Suppressor macrophage treated with lipopolysaccharide for 1 hour (primary cell): ENCODE data around the gene YOD1.
"Not testable (repeated sequence)": the region's sequence is repeated elsewhere in the genome, so short reads cannot be mapped to it uniquely, and the experiment has no call there.

Experiments used
- DNase-seq, 3 donors: peaks; one replicate each; pipeline ENCODE4 v3.0.0-alpha.2; 2020 to 2022

Gene YOD1

GRCh38 chr1:207048041-207048440 lies 3.0 kb downstream of the YOD1 start:
- no peak for DNase-seq

- no peak for DNase-seq
Measured at GRCh38 chr1:207047505-207047904, 3.5 kb downstream of the YOD1 start.

GRCh38 chr1:207045453-207045852 lies 5.6 kb downstream of the YOD1 start:
- DNase-seq: no peak

DNA sequence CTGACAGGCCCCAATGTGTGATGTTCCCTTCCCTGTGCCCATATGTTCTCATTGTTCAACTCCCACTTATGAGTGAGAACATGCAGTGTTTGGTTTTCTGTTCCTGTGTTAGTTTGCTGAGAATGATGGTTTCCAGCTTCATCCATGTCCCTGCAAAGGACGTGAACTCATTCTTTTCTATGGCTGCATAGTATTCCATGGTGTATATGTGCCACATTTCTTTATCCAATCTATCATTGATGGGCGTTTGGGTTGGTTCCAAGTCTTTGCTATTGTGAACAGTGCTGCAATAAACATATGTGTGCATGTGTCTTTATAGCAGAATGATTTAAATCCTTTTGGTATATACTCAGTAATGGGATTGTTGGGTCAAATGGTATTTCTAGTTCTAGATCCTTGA lies 9.6 kb downstream of the YOD1 start:
- DNase-seq: not testable (repeated sequence)

- no peak for DNase-seq
Measured at GRCh38 chr1:207040181-207040533, 10.9 kb downstream of the YOD1 start.

- no peak for DNase-seq
Measured at GRCh38 chr1:207039380-207040180, 11.4 kb downstream of the YOD1 start.

GRCh38 chr1:207036865-207037264 lies 14.1 kb downstream of the YOD1 start:
- DNase-seq: no peak

GRCh38 chr1:207035877-207036551 lies 15.0 kb downstream of the YOD1 start:
- DNase-seq: no peak

- DNase-seq: peak in 2 of 3 donors; percentile 41 to 57
Measured at GRCh38 chr1:207034998-207035397, 16.0 kb downstream of the YOD1 start.

- DNase-seq: peak in 2 of 3 donors; percentile 47 to 48
Measured at GRCh38 chr1:207034208-207034607, 16.8 kb downstream of the YOD1 start.

GRCh38 chr1:207033302-207033701 lies 17.7 kb downstream of the YOD1 start:
- no peak for DNase-seq

DNA sequence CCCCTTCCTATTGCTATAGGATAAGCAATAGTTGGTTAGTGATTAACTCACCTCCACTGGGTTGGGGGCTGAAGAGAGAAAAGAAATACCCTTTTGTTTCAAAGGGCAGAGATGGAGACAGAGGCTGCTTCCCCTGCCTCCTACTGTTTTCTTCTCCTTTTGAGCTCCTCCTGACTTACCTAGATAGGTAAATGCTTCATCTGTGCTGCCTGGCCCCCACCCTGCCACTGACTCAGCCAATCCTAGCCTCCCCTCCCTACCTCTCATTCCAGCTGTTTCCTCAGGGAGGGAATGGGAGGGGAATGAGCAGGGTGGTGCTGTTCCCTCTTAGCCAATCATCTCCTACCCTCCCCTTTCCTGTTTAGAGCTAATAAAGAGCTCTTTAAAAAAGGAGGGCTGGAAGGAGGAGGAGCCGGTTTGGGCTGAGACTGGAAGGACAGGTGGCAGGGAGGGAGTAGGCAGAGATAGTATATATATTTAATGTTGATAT lies 18.4 kb downstream of the YOD1 start, which contains the start of gene C1orf116:
C1orf116 (minus strand) TSS at position 229 of the 490 bp plus-strand sequence. CDS start 5,158 bp downstream, outside the sequence.
- no peak for DNase-seq

DNA sequence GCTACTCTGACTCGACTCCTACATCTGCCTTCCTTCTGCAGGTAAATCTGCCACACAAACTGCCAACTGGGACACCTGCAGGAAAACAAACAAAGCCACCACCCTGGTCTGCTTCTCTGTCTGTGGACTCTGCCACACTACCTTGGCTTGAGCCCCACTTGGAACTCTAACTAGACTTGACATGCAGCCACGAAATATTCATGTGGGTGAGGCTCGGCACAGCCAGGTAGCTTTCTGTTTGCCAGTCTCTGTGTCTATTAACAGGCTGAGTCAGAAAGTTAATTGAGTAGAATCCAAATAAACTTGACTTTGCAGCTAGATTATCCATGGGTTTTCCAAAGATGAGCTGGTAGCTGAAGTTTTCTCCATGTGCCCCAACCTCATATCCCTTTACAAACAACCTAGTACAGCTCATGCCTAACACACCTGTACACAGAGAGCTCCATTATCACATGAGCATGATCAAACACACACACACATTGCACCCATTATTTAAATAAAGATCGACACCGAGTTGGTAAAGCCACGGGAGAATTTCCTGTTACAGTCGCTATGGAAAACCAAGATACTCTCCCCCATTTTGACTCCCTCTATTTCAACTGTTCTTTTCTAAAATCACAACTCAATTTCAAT lies 19.3 kb downstream of the YOD1 start:
- no peak for DNase-seq

DNA sequence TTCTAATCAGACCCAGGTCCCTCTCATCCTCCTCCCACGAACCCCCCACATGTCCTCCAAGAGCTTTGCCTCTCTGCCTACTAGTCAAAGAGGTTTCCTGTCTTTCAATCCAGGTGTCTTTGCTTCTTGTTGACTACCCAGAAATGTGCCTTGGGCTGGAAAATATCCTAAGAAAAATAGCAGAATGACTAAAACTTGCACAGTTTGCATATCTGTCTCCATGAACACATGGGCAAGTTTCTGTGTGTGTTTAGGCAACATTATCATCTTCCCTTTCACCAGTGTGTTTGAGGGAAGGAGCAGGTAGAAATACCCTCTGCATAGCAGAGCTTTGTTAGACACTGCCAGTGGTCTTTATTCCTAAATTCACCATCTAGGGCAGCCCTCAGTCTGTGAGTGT lies 20.0 kb downstream of the YOD1 start:
- DNase-seq: no peak

DNA sequence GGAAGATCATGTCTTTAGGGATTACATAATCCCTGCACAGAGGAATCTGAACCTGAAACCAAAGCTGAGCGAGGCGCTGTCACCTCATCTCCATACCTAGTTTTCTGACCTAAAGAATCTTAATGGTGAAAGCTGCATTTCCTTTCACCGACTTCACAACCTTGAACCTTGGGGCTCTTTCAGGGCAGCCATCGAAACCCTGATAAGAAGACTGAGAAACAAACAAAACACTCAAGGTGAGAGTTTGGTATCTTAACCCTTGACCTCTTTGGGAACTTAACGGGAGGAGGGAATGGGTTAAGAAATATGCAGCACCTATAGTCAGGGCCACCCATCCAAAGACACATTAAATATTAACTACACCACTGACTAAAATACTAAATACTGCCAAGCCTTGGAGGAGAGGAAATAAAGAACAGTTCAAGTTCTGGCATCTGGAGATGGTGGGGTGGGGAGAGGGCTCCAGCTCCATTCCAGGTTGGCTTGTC lies 20.4 kb downstream of the YOD1 start:
- DNase-seq: no peak

- no peak for DNase-seq
Measured at GRCh38 chr1:207029701-207030521, 21.1 kb downstream of the YOD1 start.

DNA sequence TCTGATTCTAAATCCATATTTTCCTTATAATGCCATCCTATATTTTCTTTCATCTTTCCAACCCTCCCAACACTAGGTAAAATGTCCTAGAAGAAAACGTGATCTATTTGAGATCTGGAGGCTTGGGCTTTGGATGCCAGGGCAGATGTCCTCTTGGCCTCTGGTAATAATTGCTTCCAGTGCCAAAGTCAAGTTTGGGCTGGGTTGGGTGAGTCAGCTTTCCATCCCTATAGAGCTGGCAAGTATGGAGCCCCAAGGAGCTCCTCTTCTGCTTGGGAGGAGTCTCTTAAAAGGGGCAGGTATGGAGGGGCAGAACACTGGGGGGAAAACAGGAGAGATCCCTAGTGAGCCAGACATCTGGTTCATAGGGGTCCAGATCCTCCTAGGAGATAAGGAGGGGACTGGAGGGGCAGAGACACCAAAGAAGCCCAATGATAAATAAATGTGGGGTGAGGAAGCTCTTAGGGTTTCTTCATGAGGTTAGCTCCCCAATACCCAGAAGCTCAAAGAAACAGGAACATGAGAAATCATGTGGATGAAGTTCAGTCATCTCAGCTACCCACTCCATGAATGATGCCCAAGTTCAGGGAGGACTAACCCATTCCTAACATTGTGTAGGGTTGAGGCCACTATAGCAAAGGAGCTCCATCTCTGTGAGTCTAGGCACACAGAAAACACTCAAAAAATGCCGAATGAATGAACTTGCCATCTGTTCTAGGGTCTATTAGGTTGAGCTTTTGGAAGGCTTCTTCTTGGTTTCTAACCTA lies 21.9 kb downstream of the YOD1 start:
- DNase-seq: peak; percentile 51 to 63 (median 63)

DNA sequence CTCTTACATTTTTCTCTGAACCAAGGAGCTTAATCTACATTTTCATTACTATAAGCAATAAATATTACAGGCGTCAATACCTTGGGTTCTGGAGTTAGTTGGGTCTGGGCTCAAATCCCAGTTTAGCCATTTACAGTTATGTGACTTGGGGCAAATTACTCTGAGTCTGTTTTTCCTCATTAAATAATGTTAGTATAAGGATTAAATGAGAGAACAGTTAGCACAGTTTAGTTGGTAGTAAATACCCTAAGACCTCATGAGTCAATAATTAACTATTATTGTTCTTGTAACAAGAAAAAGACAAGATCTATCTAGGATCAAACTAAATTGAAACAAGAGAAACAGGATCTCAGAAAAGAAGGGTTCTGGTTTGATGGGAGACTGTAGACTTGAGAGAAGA lies 23.1 kb downstream of the YOD1 start:
- no peak for DNase-seq

- DNase-seq: no peak
Measured at GRCh38 chr1:207027206-207027777, 23.7 kb downstream of the YOD1 start.

GRCh38 chr1:207026104-207026534 lies 24.9 kb downstream of the YOD1 start:
- DNase-seq: peak in 1 of 3 donors; percentile 25
